Sigmoid colon (tissue), 4 donors: ENCODE results near the gene TMEM184B.
"Not testable (repeated sequence)": the region's sequence is repeated elsewhere in the genome, so short reads cannot be mapped to it uniquely, and the experiment has no call there.

Source experiments
- EP300 ChIP-seq, 4 donors: sonication (generic); formaldehyde crosslinking; IDR thresholded peaks; one replicate each; pipeline ENCODE4 v1.6.1; 2017; ENCODE audit warnings: antibody characterized with exemption in 4 of 4
- POLR2A ChIP-seq, 2 donors: fragments of 450-650 bp; IDR thresholded peaks; one replicate each; pipeline ENCODE4 v1.6.1; 2016; ENCODE audit warnings: antibody characterized with exemption in 2 of 2, mild to moderate bottlenecking in 2 of 2, moderate library complexity in 2 of 2
- POLR2AphosphoS5 ChIP-seq, 4 donors: sonication (generic); formaldehyde crosslinking; IDR thresholded peaks; one replicate each; pipeline ENCODE4 v1.6.1; 2017; ENCODE audit warnings: antibody characterized with exemption in 4 of 4
- TF ChIP-seq, protein P1 (sequence below), 4 experiments: fragments of 450-650 bp in 3 of 4; fragments of 200-600 bp in 1 of 4; IDR thresholded peaks; one replicate each; pipeline ENCODE4 v1.5.1; 2016 to 2019; ENCODE audit warnings: antibody characterized with exemption in 4 of 4, mild to moderate bottlenecking in 3 of 4, moderate library complexity in 2 of 4

- TF ChIP-seq, protein P1, sequence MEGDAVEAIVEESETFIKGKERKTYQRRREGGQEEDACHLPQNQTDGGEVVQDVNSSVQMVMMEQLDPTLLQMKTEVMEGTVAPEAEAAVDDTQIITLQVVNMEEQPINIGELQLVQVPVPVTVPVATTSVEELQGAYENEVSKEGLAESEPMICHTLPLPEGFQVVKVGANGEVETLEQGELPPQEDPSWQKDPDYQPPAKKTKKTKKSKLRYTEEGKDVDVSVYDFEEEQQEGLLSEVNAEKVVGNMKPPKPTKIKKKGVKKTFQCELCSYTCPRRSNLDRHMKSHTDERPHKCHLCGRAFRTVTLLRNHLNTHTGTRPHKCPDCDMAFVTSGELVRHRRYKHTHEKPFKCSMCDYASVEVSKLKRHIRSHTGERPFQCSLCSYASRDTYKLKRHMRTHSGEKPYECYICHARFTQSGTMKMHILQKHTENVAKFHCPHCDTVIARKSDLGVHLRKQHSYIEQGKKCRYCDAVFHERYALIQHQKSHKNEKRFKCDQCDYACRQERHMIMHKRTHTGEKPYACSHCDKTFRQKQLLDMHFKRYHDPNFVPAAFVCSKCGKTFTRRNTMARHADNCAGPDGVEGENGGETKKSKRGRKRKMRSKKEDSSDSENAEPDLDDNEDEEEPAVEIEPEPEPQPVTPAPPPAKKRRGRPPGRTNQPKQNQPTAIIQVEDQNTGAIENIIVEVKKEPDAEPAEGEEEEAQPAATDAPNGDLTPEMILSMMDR (IDR thresholded peaks at IDR 0.05) = not testable (repeated sequence)
- not testable (repeated sequence) for TF ChIP-seq POLR2A, POLR2AphosphoS5, EP300 (IDR thresholded peaks at IDR 0.05)
Measured at GRCh38 chr22:38178605-38178937, 94.2 kb downstream of the TMEM184B start.
